ENCODE measurements around the gene SART1.
A peak's percentile ranks its signal among the peaks of the same experiment; 100 is the strongest.

SART1 gene

DNA sequence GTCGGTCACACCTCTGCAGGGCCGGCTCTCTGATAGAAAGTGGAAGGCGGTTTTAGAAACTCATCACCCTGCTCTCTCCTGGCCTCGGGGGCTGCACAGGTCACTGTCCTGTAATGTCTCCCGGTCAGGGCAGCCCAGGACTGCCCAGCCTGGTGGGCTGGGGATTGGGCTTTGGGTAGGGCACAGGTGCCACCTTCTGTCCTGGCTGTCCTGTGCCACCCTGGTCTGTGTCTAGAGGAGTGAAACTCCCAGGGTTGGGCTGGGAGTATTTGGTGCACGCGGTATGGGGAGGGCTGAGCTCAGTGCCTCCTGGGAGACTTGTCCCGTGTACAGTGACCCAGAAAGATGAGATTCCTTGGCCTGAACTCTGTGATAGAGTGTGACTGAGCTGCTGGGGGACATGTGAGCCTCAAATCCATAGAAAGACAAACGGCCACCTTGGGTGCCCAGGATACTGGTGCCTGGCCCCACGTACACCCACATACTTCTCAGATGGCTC lies 17.8 kb downstream of the SART1 start:
- Histone ChIP-seq H3K27me3 (ENCODE audit: control insufficient read depth, insufficient read depth, low read length) (no peaks in the 10 kb centered on the region), H3K36me3 (ENCODE audit: control insufficient read depth, insufficient read depth, low read length) (peaks cover 42% of the 10 kb centered on the region), H3K9me3 (ENCODE audit: control insufficient read depth, insufficient read depth, low read length) (no peaks in the 10 kb centered on the region), H3K4me3 (ENCODE audit: low read depth, low read length) (no peak overlapping the region), H3K4me1 (ENCODE audit: control insufficient read depth, insufficient read depth, low read length) (no peaks in the 10 kb centered on the region), H3K9ac (ENCODE audit: low read depth, low read length) (no peak overlapping the region), H3K27ac (ENCODE audit: low read depth, low read length) (no peak overlapping the region)

DNA sequence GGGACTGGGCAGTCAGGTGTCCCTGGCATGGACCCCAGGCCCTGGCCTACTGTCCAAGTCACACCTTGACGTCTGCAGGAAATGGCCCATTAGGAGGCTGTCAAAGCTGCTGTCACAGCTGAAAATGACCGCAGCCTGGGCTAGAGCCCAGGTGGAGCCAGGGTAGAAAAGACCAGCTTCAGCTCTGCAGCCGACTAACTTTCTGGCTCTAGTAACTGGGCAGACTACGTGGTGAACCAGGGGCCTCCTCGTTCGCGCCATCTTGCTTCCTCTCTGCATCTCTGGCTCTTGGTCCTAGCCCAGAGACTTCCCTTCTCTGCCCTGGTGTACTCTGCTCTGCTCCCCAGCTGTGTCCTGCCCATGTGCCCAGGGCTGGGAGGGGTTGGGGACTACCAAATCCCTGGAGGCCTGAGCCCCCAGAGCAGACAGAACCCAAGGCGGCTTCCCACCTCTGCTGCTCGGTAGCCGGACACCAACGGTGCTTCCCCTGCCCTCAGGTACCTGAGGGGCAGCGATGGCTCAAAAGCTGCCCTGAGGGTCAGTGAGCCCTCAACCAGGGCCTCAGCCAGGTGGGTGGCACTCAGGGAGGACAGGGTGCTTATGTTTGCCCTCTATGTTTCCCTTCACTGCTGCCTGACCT lies 19.7 kb downstream of the SART1 start:
- H3K27ac ChIP-seq (ENCODE audit: low read depth, low read length) = no peak overlapping the region
- peaks cover 33% of the 10 kb centered on the region for H3K36me3 ChIP-seq (ENCODE audit: control insufficient read depth, insufficient read depth, low read length)
- H3K4me3 ChIP-seq (ENCODE audit: low read depth, low read length) = no peak overlapping the region
- H3K27me3 ChIP-seq (ENCODE audit: control insufficient read depth, insufficient read depth, low read length) = no peaks in the 10 kb centered on the region
- H3K4me1 ChIP-seq (ENCODE audit: control insufficient read depth, insufficient read depth, low read length) = no peaks in the 10 kb centered on the region
- no peak overlapping the region for H3K9ac ChIP-seq (ENCODE audit: low read depth, low read length)
- H3K9me3 ChIP-seq (ENCODE audit: control insufficient read depth, insufficient read depth, low read length) = no peaks in the 10 kb centered on the region

DNA sequence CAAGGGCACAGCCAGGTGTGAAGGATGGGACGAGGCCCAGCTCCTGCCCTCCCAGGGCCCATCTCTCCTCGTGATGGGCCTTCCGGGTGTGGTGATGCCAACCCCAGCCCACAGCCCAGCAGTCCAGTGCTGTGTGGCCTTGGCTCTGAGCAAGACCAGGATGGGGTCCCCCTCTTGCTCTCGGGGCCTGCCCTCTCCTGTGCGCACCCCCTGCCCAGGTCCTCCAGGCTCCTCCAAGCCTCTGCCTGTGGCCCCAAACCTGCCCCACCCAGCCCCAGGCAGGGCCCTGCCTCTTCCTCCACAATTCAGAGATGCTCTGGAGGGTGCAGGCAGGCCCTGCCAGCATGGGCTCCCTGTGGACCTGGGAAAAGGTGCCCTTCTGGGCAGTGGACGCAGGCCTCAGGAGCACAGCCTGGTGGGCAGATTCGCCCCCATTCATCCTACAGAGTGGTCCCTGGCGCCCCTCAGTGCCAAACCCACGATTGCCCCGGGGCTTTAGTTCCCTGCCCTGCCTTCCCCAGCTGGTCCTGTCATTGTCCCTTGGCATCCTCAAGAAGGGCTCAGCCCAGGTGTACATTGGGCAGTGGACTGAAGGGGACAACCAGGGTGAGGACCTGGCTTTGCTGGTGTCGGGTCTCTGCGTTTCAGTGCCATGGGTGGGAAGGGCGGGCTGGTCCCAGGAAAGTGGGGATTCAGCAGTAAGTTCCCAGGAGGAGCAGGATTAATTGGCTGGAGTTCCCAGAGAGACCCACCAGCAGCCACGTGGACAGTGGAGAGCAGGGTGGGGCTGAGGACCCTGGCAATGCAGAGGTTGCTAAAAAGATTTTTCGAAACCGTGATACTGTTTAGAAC lies 20.7 kb downstream of the SART1 start:
- Histone ChIP-seq H3K4me3 (ENCODE audit: low read depth, low read length) (no peak overlapping the region), H3K4me1 (ENCODE audit: control insufficient read depth, insufficient read depth, low read length) (no peaks in the 10 kb centered on the region), H3K36me3 (ENCODE audit: control insufficient read depth, insufficient read depth, low read length) (peaks cover 23% of the 10 kb centered on the region), H3K27me3 (ENCODE audit: control insufficient read depth, insufficient read depth, low read length) (no peaks in the 10 kb centered on the region), H3K9ac (ENCODE audit: low read depth, low read length) (no peak overlapping the region), H3K27ac (ENCODE audit: low read depth, low read length) (no peak overlapping the region), H3K9me3 (ENCODE audit: control insufficient read depth, insufficient read depth, low read length) (no peaks in the 10 kb centered on the region)

DNA sequence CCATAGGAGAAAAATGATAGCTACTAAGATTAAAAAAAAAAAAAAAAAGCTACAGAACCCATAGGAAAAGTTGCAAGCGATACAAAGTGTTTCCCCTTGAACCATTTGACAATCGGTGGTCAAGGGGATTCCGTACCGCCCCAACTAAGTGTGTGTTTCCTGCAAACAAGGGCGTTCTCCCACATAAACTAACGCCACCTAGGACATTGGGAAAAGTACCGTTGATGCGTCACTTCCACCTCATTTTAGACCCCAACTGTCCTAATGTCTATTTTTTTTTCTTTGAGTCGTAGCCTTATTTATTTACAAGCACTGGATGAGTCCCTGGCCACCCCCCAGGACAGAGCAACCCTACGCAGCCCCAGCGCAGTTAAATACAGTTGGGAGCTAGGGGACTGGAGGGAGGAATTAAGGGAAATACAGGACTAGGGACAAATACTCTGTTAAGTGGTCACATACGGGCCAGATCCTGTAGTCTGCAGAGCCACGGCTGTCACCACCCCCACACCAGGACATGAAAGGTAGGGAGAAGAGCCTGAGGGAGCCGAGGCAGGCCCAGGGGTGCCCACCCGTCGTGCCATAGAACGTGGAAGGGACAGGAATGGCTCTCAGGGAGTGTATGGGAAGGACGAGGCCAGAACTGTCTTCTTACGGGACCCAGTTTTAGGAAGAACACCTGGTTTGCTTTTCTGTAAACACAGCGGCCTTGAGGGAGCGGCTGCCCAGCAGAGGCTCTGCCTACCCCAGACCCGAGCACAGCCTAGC lies 21.5 kb downstream of the SART1 start:
- Histone ChIP-seq H3K36me3 (ENCODE audit: control insufficient read depth, insufficient read depth, low read length) (peaks cover 15% of the 10 kb centered on the region), H3K9me3 (ENCODE audit: control insufficient read depth, insufficient read depth, low read length) (no peaks in the 10 kb centered on the region), H3K27me3 (ENCODE audit: control insufficient read depth, insufficient read depth, low read length) (no peaks in the 10 kb centered on the region), H3K4me3 (ENCODE audit: low read depth, low read length) (no peak overlapping the region), H3K4me1 (ENCODE audit: control insufficient read depth, insufficient read depth, low read length) (no peaks in the 10 kb centered on the region), H3K27ac (ENCODE audit: low read depth, low read length) (no peak overlapping the region), H3K9ac (ENCODE audit: low read depth, low read length) (no peak overlapping the region)

DNA sequence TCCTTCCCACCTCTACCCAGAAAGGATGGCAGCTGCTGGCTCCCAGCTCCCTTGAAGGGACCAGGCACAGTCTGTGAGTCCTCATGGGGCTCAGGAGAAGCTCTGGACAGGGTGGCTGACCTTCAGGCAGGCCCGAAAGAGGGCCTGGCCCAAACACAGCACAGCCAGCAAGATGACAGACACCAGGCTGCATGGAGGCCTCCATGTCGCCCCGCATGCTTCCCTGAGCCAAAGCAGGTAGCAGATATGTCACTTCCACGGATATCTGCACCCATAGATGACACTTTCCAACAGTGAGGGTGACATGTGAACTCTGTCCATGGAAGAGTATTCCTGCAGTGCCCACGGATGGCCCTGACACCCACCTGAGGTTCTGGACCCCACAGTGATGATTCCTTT lies 22.1 kb downstream of the SART1 start:
- H3K4me1 ChIP-seq (ENCODE audit: control insufficient read depth, insufficient read depth, low read length) = no peaks in the 10 kb centered on the region
- no peak overlapping the region for H3K4me3 ChIP-seq (ENCODE audit: low read depth, low read length)
- H3K27ac ChIP-seq (ENCODE audit: low read depth, low read length) = no peak overlapping the region
- peaks cover 10% of the 10 kb centered on the region for H3K36me3 ChIP-seq (ENCODE audit: control insufficient read depth, insufficient read depth, low read length)
- no peak overlapping the region for H3K9ac ChIP-seq (ENCODE audit: low read depth, low read length)
- H3K27me3 ChIP-seq (ENCODE audit: control insufficient read depth, insufficient read depth, low read length) = no peaks in the 10 kb centered on the region
- no peaks in the 10 kb centered on the region for H3K9me3 ChIP-seq (ENCODE audit: control insufficient read depth, insufficient read depth, low read length)

DNA sequence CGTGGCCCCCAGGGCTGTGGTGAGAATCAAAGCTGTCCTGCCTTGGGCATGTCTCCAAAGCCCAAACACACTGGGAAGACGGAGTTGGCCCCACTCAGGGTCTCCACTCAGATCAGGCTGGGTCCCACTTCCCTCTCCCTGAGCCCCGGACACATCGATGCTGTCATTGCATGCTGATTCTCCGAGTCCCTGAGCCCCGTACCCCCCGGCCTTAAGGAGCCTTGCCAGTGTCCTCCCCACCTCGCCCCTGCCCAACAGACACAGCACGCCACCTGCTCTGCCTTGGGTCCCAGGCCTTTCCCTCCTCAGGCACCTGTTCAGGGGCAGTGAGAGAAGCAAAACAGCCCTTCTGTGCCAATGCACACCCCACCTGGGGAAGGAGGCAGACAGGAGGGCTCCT lies 25.8 kb downstream of the SART1 start:
- Histone ChIP-seq H3K27ac (ENCODE audit: low read depth, low read length) (no peak overlapping the region), H3K9ac (ENCODE audit: low read depth, low read length) (no peak overlapping the region), H3K9me3 (ENCODE audit: control insufficient read depth, insufficient read depth, low read length) (no peaks in the 10 kb centered on the region), H3K27me3 (ENCODE audit: control insufficient read depth, insufficient read depth, low read length) (no peaks in the 10 kb centered on the region), H3K36me3 (ENCODE audit: control insufficient read depth, insufficient read depth, low read length) (no peaks in the 10 kb centered on the region), H3K4me3 (ENCODE audit: low read depth, low read length) (no peak overlapping the region), H3K4me1 (ENCODE audit: control insufficient read depth, insufficient read depth, low read length) (no peaks in the 10 kb centered on the region)

DNA sequence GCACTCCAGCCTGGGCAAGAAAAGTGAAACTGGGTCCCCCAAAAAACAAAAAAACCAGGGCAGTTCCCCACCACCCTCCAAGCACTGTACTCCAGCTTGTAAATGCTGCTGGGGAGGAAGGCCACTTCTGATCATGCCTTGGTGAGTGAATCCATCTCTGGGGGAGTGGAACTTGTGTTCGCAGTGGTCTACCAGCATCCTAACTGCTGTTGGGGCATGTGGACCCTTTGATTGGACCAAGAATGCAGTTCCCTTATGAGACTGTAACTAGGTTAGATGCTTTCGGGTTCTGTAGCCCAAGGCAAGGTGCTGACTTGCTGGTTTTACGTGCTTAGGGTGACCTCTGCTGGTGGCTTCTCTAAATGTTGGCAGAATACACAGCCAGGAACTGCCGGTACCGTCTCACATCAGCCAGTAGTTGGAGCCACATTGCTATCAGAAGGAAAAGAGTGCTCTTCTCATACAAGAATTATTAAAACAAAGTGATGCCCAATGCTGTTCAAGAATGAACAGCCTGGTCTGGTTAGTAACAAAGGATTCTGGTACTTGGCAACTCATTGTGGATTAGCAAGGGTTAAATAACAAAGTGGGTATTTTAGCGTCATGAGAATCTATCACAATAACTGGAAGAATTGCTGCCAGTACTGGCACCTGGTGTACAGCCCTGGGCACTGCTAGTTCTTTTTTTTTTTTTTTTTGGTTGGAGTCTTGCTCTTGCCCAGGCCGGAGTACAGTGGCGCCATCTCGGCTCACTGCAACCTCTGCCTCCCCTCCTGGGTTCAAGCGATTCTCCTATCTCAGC lies 27.5 kb downstream of the SART1 start:
- H3K27me3 ChIP-seq (ENCODE audit: control insufficient read depth, insufficient read depth, low read length) = no peaks in the 10 kb centered on the region
- H3K4me3 ChIP-seq (ENCODE audit: low read depth, low read length) = no peak overlapping the region
- no peak overlapping the region for H3K27ac ChIP-seq (ENCODE audit: low read depth, low read length)
- H3K36me3 ChIP-seq (ENCODE audit: control insufficient read depth, insufficient read depth, low read length) = no peaks in the 10 kb centered on the region
- no peaks in the 10 kb centered on the region for H3K9me3 ChIP-seq (ENCODE audit: control insufficient read depth, insufficient read depth, low read length)
- H3K9ac ChIP-seq (ENCODE audit: low read depth, low read length) = no peak overlapping the region
- H3K4me1 ChIP-seq (ENCODE audit: control insufficient read depth, insufficient read depth, low read length) = no peaks in the 10 kb centered on the region

DNA sequence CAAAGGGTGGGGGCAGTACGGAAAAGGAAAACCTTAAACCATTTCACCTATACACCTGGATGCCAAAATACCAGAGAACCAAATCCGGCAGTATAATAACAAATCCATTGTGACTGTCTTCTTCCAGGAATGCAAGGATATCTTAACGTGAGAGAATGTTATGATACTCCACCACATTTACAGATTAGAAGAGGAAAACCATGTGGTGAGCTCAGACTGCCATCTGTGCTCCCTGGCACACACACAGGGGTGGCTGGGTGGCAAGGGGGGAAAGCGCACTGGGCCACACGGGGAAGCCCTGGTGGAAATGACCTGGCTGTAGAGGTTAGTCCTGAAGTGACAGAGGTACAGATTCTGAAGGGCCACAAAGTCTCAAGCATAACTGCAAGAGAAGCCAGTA lies 30.5 kb downstream of the SART1 start:
- no peak overlapping the region for H3K4me3 ChIP-seq (ENCODE audit: low read depth, low read length)
- no peaks in the 10 kb centered on the region for H3K27me3 ChIP-seq (ENCODE audit: control insufficient read depth, insufficient read depth, low read length)
- H3K27ac ChIP-seq (ENCODE audit: low read depth, low read length) = no peak overlapping the region
- H3K9me3 ChIP-seq (ENCODE audit: control insufficient read depth, insufficient read depth, low read length) = no peaks in the 10 kb centered on the region
- no peak overlapping the region for H3K9ac ChIP-seq (ENCODE audit: low read depth, low read length)
- peaks cover under 1% of the 10 kb centered on the region; the same call in 1 of the 2 replicates for H3K36me3 ChIP-seq (ENCODE audit: control insufficient read depth, insufficient read depth, low read length)
- no peaks in the 10 kb centered on the region for H3K4me1 ChIP-seq (ENCODE audit: control insufficient read depth, insufficient read depth, low read length)

DNA sequence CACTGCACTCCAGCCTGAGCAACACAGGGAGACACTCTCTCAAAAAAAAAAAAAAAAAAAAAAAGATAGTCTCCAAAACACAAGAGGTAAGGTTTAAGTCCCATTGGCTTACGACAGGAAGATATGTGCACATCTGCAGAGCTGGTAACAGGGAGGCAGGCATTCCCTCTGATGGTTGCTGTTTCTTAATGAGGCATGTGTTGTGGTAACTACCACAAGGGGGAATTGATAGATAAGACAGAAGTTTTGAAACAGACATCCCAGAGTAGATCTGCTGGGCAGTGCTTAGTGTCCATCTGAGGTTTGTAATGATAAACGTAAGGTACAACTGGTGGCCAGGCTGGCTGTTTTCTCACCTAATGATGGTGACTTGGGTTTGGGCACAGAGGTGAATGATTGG lies 35.8 kb downstream of the SART1 start:
- no peaks in the 10 kb centered on the region for H3K9me3 ChIP-seq (ENCODE audit: control insufficient read depth, insufficient read depth, low read length)
- H3K27me3 ChIP-seq (ENCODE audit: control insufficient read depth, insufficient read depth, low read length) = no peaks in the 10 kb centered on the region
- H3K27ac ChIP-seq (ENCODE audit: low read depth, low read length) = no peak overlapping the region
- peaks cover 34% of the 10 kb centered on the region for H3K36me3 ChIP-seq (ENCODE audit: control insufficient read depth, insufficient read depth, low read length)
- no peak overlapping the region for H3K9ac ChIP-seq (ENCODE audit: low read depth, low read length)
- no peak overlapping the region for H3K4me3 ChIP-seq (ENCODE audit: low read depth, low read length)
- H3K4me1 ChIP-seq (ENCODE audit: control insufficient read depth, insufficient read depth, low read length) = no peaks in the 10 kb centered on the region

DNA sequence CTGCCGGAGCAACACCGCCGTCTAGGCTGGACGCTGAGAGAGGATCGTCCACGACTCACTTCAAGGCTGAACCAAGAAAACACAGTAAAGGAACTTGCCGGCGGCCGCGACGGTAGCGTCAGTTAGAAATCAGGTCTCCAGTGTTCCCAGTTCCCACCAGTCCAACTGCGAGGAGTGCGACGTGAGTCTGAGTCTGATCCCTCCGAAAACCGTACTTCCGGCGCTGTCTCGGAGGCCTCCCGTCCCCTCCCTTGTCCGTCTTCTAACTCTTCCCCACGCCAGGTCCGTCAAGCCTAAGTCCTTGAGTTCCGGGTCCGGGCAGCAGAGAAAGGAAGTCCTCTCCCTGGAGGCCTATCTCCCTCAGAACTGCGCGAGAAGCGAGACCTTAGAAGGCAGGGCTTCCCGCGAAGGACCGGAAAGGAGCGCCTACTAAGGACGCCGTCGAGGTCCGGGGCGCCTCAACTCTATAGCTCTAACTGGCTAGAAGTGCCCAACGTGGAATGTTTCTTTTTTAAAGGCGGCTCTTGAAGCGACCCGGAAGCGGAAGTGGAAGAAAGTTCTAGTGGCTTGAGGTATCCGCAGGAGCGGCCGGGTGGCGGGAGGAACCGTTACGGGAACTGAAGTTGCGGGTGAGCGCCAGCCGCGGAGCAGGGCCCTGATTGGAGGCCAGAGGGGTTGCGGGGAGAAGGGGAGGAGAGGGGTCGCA lies 40.6 kb downstream of the SART1 start, which contains the start of the genes BANF1 and EIF1AD:
Gene BANF1, plus strand, starts transcription at position 562 of the 706 bp plus-strand sequence. CDS start 748 bp downstream, outside the sequence.
Gene EIF1AD, minus strand, starts transcription at position 216 of the 706 bp plus-strand sequence. CDS start 1,768 bp downstream, outside the sequence.
- H3K4me3 ChIP-seq (ENCODE audit: low read depth, low read length) = peak within 1 kb of the TSS; percentile 95
- H3K9ac ChIP-seq (ENCODE audit: low read depth, low read length) = peak within 1 kb of the TSS; percentile 68
- H3K27me3 ChIP-seq (ENCODE audit: control insufficient read depth, insufficient read depth, low read length) = no peaks in the 10 kb centered on the region
- peaks cover 55% of the 10 kb centered on the region for H3K36me3 ChIP-seq (ENCODE audit: control insufficient read depth, insufficient read depth, low read length)
- H3K9me3 ChIP-seq (ENCODE audit: control insufficient read depth, insufficient read depth, low read length) = no peaks in the 10 kb centered on the region
- H3K27ac ChIP-seq (ENCODE audit: low read depth, low read length) = peak within 1 kb of the TSS; percentile 99
- peaks cover 5% of the 10 kb centered on the region for H3K4me1 ChIP-seq (ENCODE audit: control insufficient read depth, insufficient read depth, low read length)
